Left lung (tissue), 10 donors: ENCODE results near the gene GABARAPL2. TPM values are rescaled to one million over a fixed set of nuclear protein-coding genes. Genes with fewer than 3 reads are reported as not detected.

Source experiments
- ATAC-seq: fragments of 200-7000 bp; cut with Tn5 transposase; one replicate; pipeline ENCODE4 v1.9.1; 2020; ENCODE audit warnings: moderate library complexity
- DNase-seq, 4 donors: peaks; one replicate each; pipeline ENCODE4 v3.0.0-alpha.2; 2013 to 2020
- H3K27ac ChIP-seq, 2 donors: fragments of 200-600 bp; sonication (generic) in 1 of 2; one replicate each; pipeline versions ENCODE4 v1.5.0 to v1.8.0; 2020 to 2021
- H3K27me3 ChIP-seq, 2 donors: fragments of 200-600 bp; sonication (generic) in 1 of 2; one replicate each; pipeline versions ENCODE4 v1.5.0 to v1.8.0; 2020 to 2021
- H3K36me3 ChIP-seq, 2 donors: fragments of 200-600 bp; sonication (generic) in 1 of 2; one replicate each; pipeline versions ENCODE4 v1.5.0 to v1.8.0; 2020 to 2021
- H3K4me1 ChIP-seq, 2 donors: fragments of 200-600 bp; one replicate each; pipeline ENCODE4 v1.8.0; 2021
- H3K4me3 ChIP-seq, 2 donors: fragments of 200-600 bp; sonication (generic) in 1 of 2; one replicate each; pipeline versions ENCODE4 v1.5.0 to v1.8.0; 2020 to 2021; ENCODE audit warnings: mild to moderate bottlenecking in 1 of 2
- H3K9me3 ChIP-seq, 2 donors: fragments of 200-600 bp; sonication (generic) in 1 of 2; one replicate each; pipeline versions ENCODE4 v1.5.0 to v1.8.0; 2020 to 2021
- CTCF ChIP-seq, 2 donors: fragments of 200-600 bp; sonication (generic) in 1 of 2; IDR thresholded peaks; one replicate each; pipeline versions ENCODE4 v1.5.0 to v1.8.0; 2021; ENCODE audit warnings: antibody characterized with exemption in 2 of 2
- intact Hi-C, 2 donors: fragments of 100-400 bp; cut with DNase I; formaldehyde crosslinking; loops; one replicate each; pipeline versions ENCODE4 v1.11.2 to v1.14.2; 2022
- polyA plus RNA-seq, 6 donors: library from polyadenylated mRNA; unstranded; fragments of 120-200 nt; gene quantifications; one replicate each; pipeline ENCODE4 v1.2.1, GENCODE V29; 2013; ENCODE audit not compliant: insufficient read length in 6 of 6
- total RNA-seq, 2 donors: library from RNA; stranded (reverse); fragmentation: NEBNext Ultra II Directional; extraction: Animal tissue kit (Norgen Biotek cat#: 25700); gene quantifications; one replicate each; pipeline ENCODE4 v1.2.1, GENCODE V29; 2021
- donor health status: DM: no; HTN: yes; CAD: no.
- donor health status: DM: no; HTN: no; CAD: no.

Gene GABARAPL2
- total and polyA plus RNA-seq, 8 donors: 94.1 to 145 (median 137) TPM

GRCh38 chr16:75555213-75555706 lies 10.9 kb upstream of the GABARAPL2 start:
- Histone ChIP-seq H3K27ac (peak overlapping the region; percentile 77 to 78), H3K4me3 (peak overlapping the region; percentile 86 to 92), H3K9me3 (no peaks in the 10 kb centered on the region), H3K4me1 (peaks cover 0 to 19% of the 10 kb centered on the region in 2 donors), H3K36me3 (no peaks in the 10 kb centered on the region), H3K27me3 (peaks cover 0 to 6% of the 10 kb centered on the region in 2 donors)
- TF ChIP-seq CTCF (IDR thresholded peaks at IDR 0.05): no peak
- peak; percentile 82 to 92 (median 88) for DNase-seq
- ATAC-seq: peak; percentile 90
- intact Hi-C loops: no loop called here

GRCh38 chr16:75555707-75556430 lies 10.3 kb upstream of the GABARAPL2 start, which contains the start of gene TMEM231:
TMEM231 (minus strand) TSS chr16:75556252; CDS start chr16:75556209, 43 bp downstream.
- Histone ChIP-seq H3K27ac (peak within 1 kb of the TSS; percentile 77 to 78), H3K4me1 (peaks cover 0 to 19% of the 10 kb centered on the region in 2 donors), H3K36me3 (no peaks in the 10 kb centered on the region), H3K4me3 (peak within 1 kb of the TSS; percentile 86 to 92), H3K27me3 (peaks cover 0 to 6% of the 10 kb centered on the region in 2 donors), H3K9me3 (no peaks in the 10 kb centered on the region)
- intact Hi-C loops: no loop called here
- TF ChIP-seq CTCF (IDR thresholded peaks at IDR 0.05): no peak
- DNase-seq (peak; percentile 91 to 98 (median 97)), ATAC-seq (peak; percentile 97)

- TF ChIP-seq CTCF (IDR thresholded peaks at IDR 0.05): no peak
- peaks cover 0 to 6% of the 10 kb centered on the region in 2 donors for H3K27me3 ChIP-seq
- intact Hi-C loops: no loop called here
- peaks cover 0 to 19% of the 10 kb centered on the region in 2 donors for H3K4me1 ChIP-seq
- H3K4me3 ChIP-seq: peak overlapping the region; percentile 86 to 92
- DNase-seq: no peak
- H3K27ac ChIP-seq: peak overlapping the region; percentile 77 to 78
- no peaks in the 10 kb centered on the region for H3K36me3 ChIP-seq
- no peaks in the 10 kb centered on the region for H3K9me3 ChIP-seq
- ATAC-seq: no peak
Measured at GRCh38 chr16:75556431-75556950, 9.7 kb upstream of the GABARAPL2 start.

GRCh38 chr16:75558846-75559401 lies 7.3 kb upstream of the GABARAPL2 start:
- Histone ChIP-seq H3K4me1 (peaks cover 0 to 19% of the 10 kb centered on the region in 2 donors), H3K27ac (no peak overlapping the region), H3K36me3 (no peaks in the 10 kb centered on the region), H3K9me3 (no peaks in the 10 kb centered on the region), H3K4me3 (no peak overlapping the region), H3K27me3 (peaks cover 0 to 19% of the 10 kb centered on the region in 2 donors)
- intact Hi-C loops: no loop called here
- DNase-seq: peak in 1 of 4 donors; percentile 40
- TF ChIP-seq CTCF (IDR thresholded peaks at IDR 0.05): no peak
- ATAC-seq: no peak
